ENCODE data around the gene TLR9.

- no peak for TF ChIP-seq POLR2A (IDR thresholded peaks at IDR 0.05)
- no peak for TF ChIP-seq CTCF (IDR thresholded peaks at IDR 0.05)
Observed at GRCh38 chr3:52172262-52172757, 53.1 kb downstream of the TLR9 start.

Measured in vagina (tissue), 2 donors.